ENCODE results near the gene ERC2. TPM values are rescaled to one million over a fixed set of nuclear protein-coding genes. Genes with fewer than 3 reads are reported as not detected.

ERC2 gene
- polyA plus RNA-seq, 3 donors, result not detected

DNA sequence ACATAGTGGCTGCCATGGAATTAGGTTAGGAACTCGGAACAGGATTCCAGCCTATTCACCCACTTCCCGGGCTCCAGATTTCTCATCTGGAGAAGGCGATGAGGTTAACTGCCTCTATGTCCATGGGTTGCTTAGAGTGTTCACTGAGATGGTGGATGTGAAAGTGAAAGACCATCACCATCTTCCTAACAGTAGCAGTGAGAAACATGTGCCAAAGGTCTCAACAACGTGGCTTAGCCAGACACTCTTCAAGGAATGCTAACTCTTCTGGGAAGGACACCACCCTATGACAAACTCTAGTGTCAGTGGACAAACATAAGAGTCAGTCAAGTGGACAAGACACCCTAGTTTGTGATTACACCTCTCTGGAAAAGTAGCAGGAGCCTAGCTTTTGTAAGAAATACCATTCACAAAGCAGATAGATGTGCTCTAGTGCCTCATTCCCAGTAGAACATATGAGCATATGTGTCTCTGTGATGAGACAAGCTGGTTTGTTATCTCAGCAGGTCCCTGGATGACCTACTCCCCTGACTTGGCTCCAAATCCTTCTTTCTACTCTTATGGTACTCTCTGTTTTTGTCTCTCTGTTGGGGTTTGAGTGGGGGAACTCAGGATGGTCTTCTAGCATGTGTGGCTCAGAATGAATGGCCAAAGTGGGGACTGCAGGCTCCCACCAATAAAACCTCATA lies 770.9 kb downstream of the ERC2 start:
- no peak overlapping the region for H3K4me3 Mint-ChIP-seq
- WGBS (ENCODE audit: insufficient coverage), result no CpG with 5 or more reads among the region's 4 CpGs
- H3K36me3 Mint-ChIP-seq, result no peaks in the 10 kb centered on the region
- intact Hi-C loops (cut with micrococcal nuclease), result no loop called here
- H3K4me1 ChIP-seq (ENCODE audit: control insufficient read depth in 1 of 2, insufficient read depth in 2 of 2, low read length in 2 of 2), result no peaks in the 10 kb centered on the region
- H2AFZ ChIP-seq (ENCODE audit: insufficient read depth, low read depth, low read length, poor library complexity, severe bottlenecking), result no peak overlapping the region
- TF ChIP-seq, protein P1, sequence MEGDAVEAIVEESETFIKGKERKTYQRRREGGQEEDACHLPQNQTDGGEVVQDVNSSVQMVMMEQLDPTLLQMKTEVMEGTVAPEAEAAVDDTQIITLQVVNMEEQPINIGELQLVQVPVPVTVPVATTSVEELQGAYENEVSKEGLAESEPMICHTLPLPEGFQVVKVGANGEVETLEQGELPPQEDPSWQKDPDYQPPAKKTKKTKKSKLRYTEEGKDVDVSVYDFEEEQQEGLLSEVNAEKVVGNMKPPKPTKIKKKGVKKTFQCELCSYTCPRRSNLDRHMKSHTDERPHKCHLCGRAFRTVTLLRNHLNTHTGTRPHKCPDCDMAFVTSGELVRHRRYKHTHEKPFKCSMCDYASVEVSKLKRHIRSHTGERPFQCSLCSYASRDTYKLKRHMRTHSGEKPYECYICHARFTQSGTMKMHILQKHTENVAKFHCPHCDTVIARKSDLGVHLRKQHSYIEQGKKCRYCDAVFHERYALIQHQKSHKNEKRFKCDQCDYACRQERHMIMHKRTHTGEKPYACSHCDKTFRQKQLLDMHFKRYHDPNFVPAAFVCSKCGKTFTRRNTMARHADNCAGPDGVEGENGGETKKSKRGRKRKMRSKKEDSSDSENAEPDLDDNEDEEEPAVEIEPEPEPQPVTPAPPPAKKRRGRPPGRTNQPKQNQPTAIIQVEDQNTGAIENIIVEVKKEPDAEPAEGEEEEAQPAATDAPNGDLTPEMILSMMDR (IDR thresholded peaks at IDR 0.05), result no peak
- no peak overlapping the region for H3K4me2 ChIP-seq (replicated peaks; ENCODE audit: extremely low read depth, low read length, poor library complexity, severe bottlenecking)
- peaks cover 0 to 11% (median 0%) of the 10 kb centered on the region in 3 donors for H3K27me3 Mint-ChIP-seq (ENCODE audit: low read depth in 3 of 3)
- peaks cover 0 to 6% of the 10 kb centered on the region in 2 donors for H3K27me3 ChIP-seq (ENCODE audit: control insufficient read depth in 2 of 2, insufficient read depth in 2 of 2, low read length in 2 of 2)
- no peak overlapping the region for H3K4me3 ChIP-seq (replicated peaks in 1 of 3; ENCODE audit: low read depth in 2 of 3, low read length in 3 of 3)
- H4K20me1 ChIP-seq (ENCODE audit: insufficient read depth, low read length), result no peaks in the 10 kb centered on the region
- peaks cover 0 to 4% (median 1%) of the 10 kb centered on the region in 7 donors for H3K9me3 Mint-ChIP-seq
- H3K4me1 Mint-ChIP-seq, result no peaks in the 10 kb centered on the region
- H3K9ac ChIP-seq (ENCODE audit: insufficient read depth, low read length, poor library complexity, severe bottlenecking), result no peak overlapping the region
- H3K36me3 ChIP-seq (replicated peaks in 1 of 2; ENCODE audit: control insufficient read depth in 1 of 2, insufficient read depth in 2 of 2, low read length in 2 of 2), result no peaks in the 10 kb centered on the region
- no peak overlapping the region for H3K27ac ChIP-seq (ENCODE audit: low read depth in 1 of 2, low read length in 2 of 2)
- no peaks in the 10 kb centered on the region for H3K9me3 ChIP-seq (replicated peaks in 1 of 2; ENCODE audit: control insufficient read depth in 1 of 2, insufficient read depth in 1 of 2, low read length in 2 of 2)
- H3K27ac Mint-ChIP-seq, result peak overlapping the region in 1 of 7 donors; percentile 60
- no peaks in the 10 kb centered on the region for H3K79me2 ChIP-seq (ENCODE audit: insufficient read depth, low read length)
- DNase-seq, result no peak

DNA sequence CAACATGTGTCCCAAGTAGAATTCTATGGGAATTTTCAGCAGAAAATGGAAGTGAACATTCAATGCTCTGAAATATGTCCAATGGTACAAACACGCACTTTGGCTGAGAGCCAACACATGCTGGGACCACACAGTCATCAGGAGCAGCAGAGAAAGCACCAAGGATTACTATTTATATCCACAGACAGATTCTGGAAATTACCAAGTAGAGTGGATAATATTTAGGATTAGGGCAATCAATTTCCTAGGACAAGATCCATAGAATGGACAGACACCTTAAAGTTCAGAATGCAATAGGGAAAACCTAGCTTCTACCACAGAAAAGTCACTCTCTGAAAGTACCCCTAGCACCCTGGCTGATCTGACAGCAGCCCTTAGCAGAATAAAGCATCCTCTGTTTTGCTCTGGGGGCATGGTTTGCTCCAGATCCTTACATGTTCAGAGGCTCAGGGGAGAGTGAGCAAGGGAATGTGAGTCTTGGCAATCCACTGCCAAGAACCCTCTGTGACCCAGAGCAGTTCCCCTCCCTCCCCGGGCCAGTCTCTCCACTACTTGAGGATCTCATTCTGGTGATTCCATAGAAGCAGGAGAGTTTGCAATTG lies 775.2 kb downstream of the ERC2 start:
- Histone ChIP-seq H3K4me1 (ENCODE audit: control insufficient read depth in 1 of 2, insufficient read depth in 2 of 2, low read length in 2 of 2) (peaks cover 0 to 7% of the 10 kb centered on the region in 2 donors), H2AFZ (ENCODE audit: insufficient read depth, low read depth, low read length, poor library complexity, severe bottlenecking) (no peak overlapping the region), H3K27me3 (ENCODE audit: control insufficient read depth in 2 of 2, insufficient read depth in 2 of 2, low read length in 2 of 2) (peaks cover 0 to 2% of the 10 kb centered on the region in 2 donors), H3K4me3 (replicated peaks in 1 of 3; ENCODE audit: low read depth in 2 of 3, low read length in 3 of 3) (no peak overlapping the region), H4K20me1 (ENCODE audit: insufficient read depth, low read length) (no peaks in the 10 kb centered on the region), H3K9me3 (replicated peaks in 1 of 2; ENCODE audit: control insufficient read depth in 1 of 2, insufficient read depth in 1 of 2, low read length in 2 of 2) (no peaks in the 10 kb centered on the region), H3K27ac (ENCODE audit: low read depth in 1 of 2, low read length in 2 of 2) (no peak overlapping the region), H3K9ac (ENCODE audit: insufficient read depth, low read length, poor library complexity, severe bottlenecking) (no peak overlapping the region), H3K4me2 (replicated peaks; ENCODE audit: extremely low read depth, low read length, poor library complexity, severe bottlenecking) (no peak overlapping the region), H3K79me2 (ENCODE audit: insufficient read depth, low read length) (no peaks in the 10 kb centered on the region), H3K36me3 (replicated peaks in 1 of 2; ENCODE audit: control insufficient read depth in 1 of 2, insufficient read depth in 2 of 2, low read length in 2 of 2) (no peaks in the 10 kb centered on the region)
- H3K27ac Mint-ChIP-seq, result no peak overlapping the region
- TF ChIP-seq, protein P1 (IDR thresholded peaks at IDR 0.05), result no peak
- H3K27me3 Mint-ChIP-seq (ENCODE audit: low read depth in 3 of 3), result peaks cover 0 to 9% (median 0%) of the 10 kb centered on the region in 3 donors
- H3K9me3 Mint-ChIP-seq, result peaks cover 0 to 2% (median 0%) of the 10 kb centered on the region in 7 donors
- H3K4me1 Mint-ChIP-seq, result peaks cover 6% of the 10 kb centered on the region
- H3K4me3 Mint-ChIP-seq, result no peak overlapping the region
- WGBS (ENCODE audit: insufficient coverage), result 60% methylated on average over 1 of the region's 2 CpGs
- DNase-seq, result no peak
- no peaks in the 10 kb centered on the region for H3K36me3 Mint-ChIP-seq
- intact Hi-C loops (cut with micrococcal nuclease), result no loop called here

Measured in CD14-positive monocyte (primary cell).